Activated naive CD8-positive, alpha-beta T cell treated with anti-CD3 and anti-CD28 coated beads, Interleukin-2, amount 10 ng/mL, durations not matched to agents 7 days and 5 days (primary cell): ENCODE data around the gene ANKRD17. TPM values are rescaled to one million over a fixed set of nuclear protein-coding genes. Genes with fewer than 3 reads are reported as not detected.
"Not testable (repeated sequence)": the region's sequence is repeated elsewhere in the genome, so short reads cannot be mapped to it uniquely, and the experiment has no call there.

Source experiments
- ATAC-seq: fragments of 150-1000 bp; cut with Tn5 transposase; one replicate; pipeline ENCODE4 v1.10.0; 2021; ENCODE audit warnings: low read depth, moderate library complexity
- POLR2A ChIA-PET: fragments of 350-600 bp; sonication (Branson Sonifier 250); formaldehyde crosslinking; loops from one replicate; lab custom pipeline; 2021; ENCODE audit warnings: antibody characterized with exemption; lab: Charles Lee
- DNase-seq: peaks from one replicate; pipeline ENCODE4 v3.0.0; 2021
- H3K27ac Mint-ChIP-seq: one replicate; pipeline ENCODE4 v1.8.0; 2022; ENCODE audit warnings: mild to moderate bottlenecking, mixed read lengths
- H3K27me3 Mint-ChIP-seq: one replicate; pipeline ENCODE4 v1.8.0; 2022; ENCODE audit warnings: mild to moderate bottlenecking, moderate library complexity, mixed read lengths
- H3K36me3 Mint-ChIP-seq: one replicate; pipeline ENCODE4 v1.8.0; 2021; ENCODE audit warnings: mild to moderate bottlenecking, mixed read lengths
- H3K4me1 Mint-ChIP-seq: one replicate; pipeline ENCODE4 v1.8.0; 2021; ENCODE audit warnings: mixed read lengths
- H3K4me3 Mint-ChIP-seq: one replicate; pipeline ENCODE4 v1.8.0; 2022; ENCODE audit warnings: mild to moderate bottlenecking, moderate library complexity, mixed read lengths
- H3K9me3 Mint-ChIP-seq: one replicate; pipeline ENCODE4 v1.8.0; 2021; ENCODE audit warnings: mixed read lengths
- total RNA-seq, 2 experiments: library from RNA; stranded (reverse); gene quantifications; one replicate each; pipeline ENCODE4 v1.2.3, GENCODE V29; 2021

Gene ANKRD17
- total RNA-seq, 2 experiments from 2014 or later, result 49.8 to 53.0 TPM

GRCh38 chr4:73259571-73260090 lies 1.0 kb upstream of the ANKRD17 start:
- Mint-ChIP-seq H3K27ac (peak overlapping the region; percentile 100), H3K36me3 (peaks cover 9% of the 10 kb centered on the region), H3K27me3 (no peaks in the 10 kb centered on the region), H3K9me3 (no peaks in the 10 kb centered on the region), H3K4me1 (peaks cover 33% of the 10 kb centered on the region), H3K4me3 (peak overlapping the region; percentile 97)
- POLR2A ChIA-PET, result interaction anchor here (1.3 to 4.5 kb wide), 3 partner anchors 36 to 191 kb away, joined by 4 to 43 read pairs (median 9); partner anchors contain the start of gene COX18
- peak; percentile 31 for DNase-seq
- ATAC-seq, result no peak

DNA sequence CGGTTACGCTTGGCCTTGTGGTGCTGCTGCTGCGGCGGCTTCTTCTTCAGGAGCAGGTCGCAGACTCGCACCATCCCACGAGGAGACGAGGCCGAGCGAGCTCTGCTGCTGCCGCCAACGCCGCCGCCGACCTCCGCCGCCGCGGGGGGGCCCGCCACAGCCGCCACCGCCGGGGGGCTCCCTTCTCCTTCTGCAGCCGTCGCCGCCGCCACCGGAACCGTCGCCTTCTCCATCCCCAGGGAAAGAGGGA lies 237 bp downstream of the ANKRD17 start:
- H3K27ac Mint-ChIP-seq, result peak overlapping the region; percentile 100
- POLR2A ChIA-PET, result interaction anchor here (0.7 to 4.5 kb wide), 5 partner anchors 35 to 189 kb away, joined by 3 to 43 read pairs (median 4); partner anchors contain the start of gene COX18
- ATAC-seq (peak; percentile 21), DNase-seq (no peak)
- peaks cover 35% of the 10 kb centered on the region for H3K4me1 Mint-ChIP-seq
- no peaks in the 10 kb centered on the region for H3K27me3 Mint-ChIP-seq
- H3K36me3 Mint-ChIP-seq, result peaks cover 8% of the 10 kb centered on the region
- H3K4me3 Mint-ChIP-seq, result peak overlapping the region; percentile 97
- H3K9me3 Mint-ChIP-seq, result no peaks in the 10 kb centered on the region

- POLR2A ChIA-PET, result interaction anchor here (0.6 to 4.5 kb wide), 5 partner anchors 65 to 207 kb away, joined by 3 to 43 read pairs (median 3); partner anchors contain the start of gene COX18
- ATAC-seq, result no peak
- Mint-ChIP-seq H3K36me3 (peaks cover 11% of the 10 kb centered on the region), H3K4me3 (peak overlapping the region; percentile 97), H3K9me3 (no peaks in the 10 kb centered on the region), H3K27ac (peak overlapping the region; percentile 100), H3K4me1 (peaks cover 40% of the 10 kb centered on the region), H3K27me3 (no peaks in the 10 kb centered on the region)
- no peak for DNase-seq
Observed at GRCh38 chr4:73257651-73258435, 755 bp downstream of the ANKRD17 start.

DNA sequence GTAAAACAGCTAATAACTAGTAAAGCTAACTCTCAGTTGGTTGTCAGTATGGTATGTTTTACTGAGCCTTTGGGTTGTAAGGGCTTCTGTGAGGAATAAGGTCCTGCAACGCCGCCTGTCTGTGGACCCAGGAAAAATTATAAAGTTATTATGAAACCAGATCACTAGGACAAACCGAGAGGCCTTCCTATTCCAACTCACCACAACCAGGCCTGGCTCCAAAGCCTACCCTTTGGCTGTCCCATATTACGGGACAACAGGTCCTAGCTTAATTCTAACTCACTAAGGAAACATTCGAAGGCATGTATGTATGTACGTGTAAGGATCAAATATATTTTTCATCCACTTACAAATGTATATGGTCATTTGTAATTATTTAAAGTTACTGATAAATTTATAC lies 1.4 kb downstream of the ANKRD17 start:
- ATAC-seq (peak; percentile 17), DNase-seq (peak; percentile 62)
- no peaks in the 10 kb centered on the region for H3K9me3 Mint-ChIP-seq
- POLR2A ChIA-PET, result interaction anchor here (0.5 to 4.5 kb wide), 4 partner anchors 32 to 206 kb away, joined by 3 to 43 read pairs (median 3); partner anchors contain the start of gene COX18
- H3K4me1 Mint-ChIP-seq, result peaks cover 40% of the 10 kb centered on the region
- H3K27me3 Mint-ChIP-seq, result no peaks in the 10 kb centered on the region
- H3K27ac Mint-ChIP-seq, result peak overlapping the region; percentile 100
- peaks cover 14% of the 10 kb centered on the region for H3K36me3 Mint-ChIP-seq
- H3K4me3 Mint-ChIP-seq, result peak overlapping the region; percentile 97

DNA sequence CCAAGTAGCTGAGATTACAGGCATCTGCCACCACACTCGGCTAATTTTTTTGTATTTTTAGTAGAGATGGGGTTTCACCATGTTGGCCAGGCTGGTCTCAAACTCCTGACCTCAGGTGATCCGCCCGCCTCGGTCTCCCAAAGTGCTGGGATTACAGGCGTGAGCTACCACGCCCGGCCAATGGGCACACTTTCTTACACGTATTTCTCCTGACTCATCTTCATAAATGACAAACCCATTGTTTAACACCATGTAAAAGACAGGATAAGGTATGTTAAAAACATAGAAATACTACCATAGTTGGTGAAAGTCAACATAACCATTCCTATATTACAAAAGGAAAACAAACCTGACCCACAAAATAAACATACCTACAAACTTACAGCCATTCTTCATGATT lies 2.8 kb downstream of the ANKRD17 start:
- POLR2A ChIA-PET, DNase-seq, H3K27me3 Mint-ChIP-seq, H3K27ac Mint-ChIP-seq, H3K9me3 Mint-ChIP-seq, ATAC-seq: not testable (repeated sequence)
- Mint-ChIP-seq H3K36me3 (peaks cover 18% of the 10 kb centered on the region), H3K4me1 (peaks cover 37% of the 10 kb centered on the region), H3K4me3 (peak overlapping the region; percentile 97)

DNA sequence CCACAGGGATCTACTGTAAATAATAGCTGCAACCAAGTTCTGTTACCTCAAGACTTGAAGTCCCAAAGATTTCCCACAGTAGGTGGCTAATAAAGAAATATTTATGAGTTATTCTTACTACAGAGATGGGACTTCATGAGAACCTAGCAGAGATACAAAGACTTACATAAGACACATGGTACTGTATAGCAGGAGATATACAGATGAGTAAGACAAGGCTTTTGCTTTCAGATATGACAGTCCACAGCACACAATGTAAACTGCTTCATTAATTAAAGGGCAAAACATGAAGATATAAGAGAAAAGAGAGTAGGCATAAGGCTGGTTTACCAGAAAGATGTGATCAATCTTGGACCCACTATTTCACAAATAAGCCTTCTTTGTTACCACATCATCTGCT lies 6.6 kb downstream of the ANKRD17 start:
- Mint-ChIP-seq H3K4me1 (peaks cover 29% of the 10 kb centered on the region), H3K36me3 (peaks cover 29% of the 10 kb centered on the region), H3K9me3 (no peaks in the 10 kb centered on the region), H3K27ac (no peak overlapping the region), H3K27me3 (no peaks in the 10 kb centered on the region), H3K4me3 (no peak overlapping the region)
- DNase-seq (no peak), ATAC-seq (no peak)
- POLR2A ChIA-PET, result no interaction called here

GRCh38 chr4:73251384-73251783 lies 7.2 kb downstream of the ANKRD17 start:
- no peak for ATAC-seq
- Mint-ChIP-seq H3K36me3 (peaks cover 29% of the 10 kb centered on the region), H3K27me3 (no peaks in the 10 kb centered on the region), H3K4me1 (peaks cover 27% of the 10 kb centered on the region), H3K27ac (no peak overlapping the region), H3K9me3 (no peaks in the 10 kb centered on the region), H3K4me3 (no peak overlapping the region)
- POLR2A ChIA-PET, result no interaction called here
- DNase-seq, result no peak

DNA sequence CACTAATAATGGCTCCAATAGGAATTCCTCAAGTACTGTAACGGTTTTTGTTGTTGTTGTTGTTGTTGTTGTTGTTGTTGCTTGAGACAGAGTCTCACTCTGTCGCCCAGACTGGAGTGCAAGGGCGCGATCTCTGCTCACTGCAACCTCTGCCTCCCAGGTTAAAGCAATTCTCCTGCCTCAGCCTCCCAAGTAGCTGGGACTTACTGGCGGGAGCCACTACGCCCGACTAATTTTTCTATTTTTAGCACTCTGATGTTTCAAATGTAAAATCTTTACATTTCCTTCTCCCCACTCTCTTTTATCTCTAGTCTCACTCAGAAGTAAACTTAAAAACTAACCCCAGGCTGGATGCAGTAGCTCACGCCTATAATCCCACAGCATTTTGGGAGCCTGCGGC lies 8.0 kb downstream of the ANKRD17 start:
- H3K9me3 Mint-ChIP-seq, result no peaks in the 10 kb centered on the region
- DNase-seq (no peak), ATAC-seq (no peak)
- H3K4me1 Mint-ChIP-seq, result peaks cover 27% of the 10 kb centered on the region
- POLR2A ChIA-PET, result no interaction called here
- H3K4me3 Mint-ChIP-seq, result no peak overlapping the region
- H3K27me3 Mint-ChIP-seq, result no peaks in the 10 kb centered on the region
- H3K36me3 Mint-ChIP-seq, result peaks cover 27% of the 10 kb centered on the region
- no peak overlapping the region for H3K27ac Mint-ChIP-seq

DNA sequence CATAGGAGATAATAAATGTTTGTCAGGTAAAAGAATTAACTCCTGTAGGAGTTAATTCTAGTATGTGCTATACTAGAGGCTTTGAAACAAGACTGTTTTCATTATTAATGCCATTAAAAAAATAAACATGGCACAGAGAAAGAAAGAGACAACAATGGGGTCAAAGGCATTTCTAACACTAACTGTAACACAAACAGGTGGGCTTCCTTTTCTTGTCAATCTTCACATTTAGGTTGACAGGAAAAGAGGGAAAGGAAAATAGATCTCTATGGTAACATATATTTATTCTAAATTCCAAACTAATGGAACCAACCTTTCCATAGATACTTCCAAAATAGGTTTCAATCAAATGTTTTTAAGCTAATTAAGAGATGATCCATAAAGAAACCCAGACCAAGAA lies 9.8 kb downstream of the ANKRD17 start:
- H3K27me3 Mint-ChIP-seq, result no peaks in the 10 kb centered on the region
- peaks cover 30% of the 10 kb centered on the region for H3K4me1 Mint-ChIP-seq
- ATAC-seq, result no peak

GRCh38 chr4:73248416-73248815 lies 10.2 kb downstream of the ANKRD17 start:
- Mint-ChIP-seq H3K27ac (no peak overlapping the region), H3K4me3 (no peak overlapping the region), H3K27me3 (no peaks in the 10 kb centered on the region), H3K4me1 (peaks cover 30% of the 10 kb centered on the region), H3K9me3 (no peaks in the 10 kb centered on the region), H3K36me3 (peaks cover 35% of the 10 kb centered on the region)
- DNase-seq, result no peak
- no peak for ATAC-seq
- POLR2A ChIA-PET, result no interaction called here

More for the DNA sequence above, 9.8 kb downstream of the ANKRD17 start:
- POLR2A ChIA-PET, result no interaction called here
- no peak for DNase-seq
- Mint-ChIP-seq H3K27ac (no peak overlapping the region), H3K9me3 (no peaks in the 10 kb centered on the region), H3K36me3 (peaks cover 35% of the 10 kb centered on the region), H3K4me3 (no peak overlapping the region)

GRCh38 chr4:73247100-73247499 lies 11.5 kb downstream of the ANKRD17 start:
- peaks cover 27% of the 10 kb centered on the region for H3K4me1 Mint-ChIP-seq
- no peaks in the 10 kb centered on the region for H3K9me3 Mint-ChIP-seq
- ATAC-seq (no peak), DNase-seq (no peak)
- no peaks in the 10 kb centered on the region for H3K27me3 Mint-ChIP-seq
- POLR2A ChIA-PET, result no interaction called here
- peaks cover 34% of the 10 kb centered on the region for H3K36me3 Mint-ChIP-seq
- no peak overlapping the region for H3K4me3 Mint-ChIP-seq
- no peak overlapping the region for H3K27ac Mint-ChIP-seq

GRCh38 chr4:73245955-73246354 lies 12.6 kb downstream of the ANKRD17 start:
- no peak overlapping the region for H3K27ac Mint-ChIP-seq
- POLR2A ChIA-PET, result no interaction called here
- ATAC-seq, result no peak

GRCh38 chr4:73244945-73245601 lies 13.5 kb downstream of the ANKRD17 start:
- no peak overlapping the region for H3K27ac Mint-ChIP-seq
- H3K4me3 Mint-ChIP-seq, result no peak overlapping the region

More at GRCh38 chr4:73245955-73246354, 12.6 kb downstream of the ANKRD17 start:
- no peaks in the 10 kb centered on the region for H3K27me3 Mint-ChIP-seq
- H3K4me1 Mint-ChIP-seq, result peaks cover 25% of the 10 kb centered on the region
- H3K4me3 Mint-ChIP-seq, result no peak overlapping the region
- H3K9me3 Mint-ChIP-seq, result no peaks in the 10 kb centered on the region
- no peak for DNase-seq
- H3K36me3 Mint-ChIP-seq, result peaks cover 32% of the 10 kb centered on the region

More at GRCh38 chr4:73244945-73245601, 13.5 kb downstream of the ANKRD17 start:
- DNase-seq (no peak), ATAC-seq (no peak)
- Mint-ChIP-seq H3K4me1 (peaks cover 25% of the 10 kb centered on the region), H3K27me3 (no peaks in the 10 kb centered on the region), H3K36me3 (peaks cover 28% of the 10 kb centered on the region), H3K9me3 (no peaks in the 10 kb centered on the region)
- POLR2A ChIA-PET, result no interaction called here
